SK-N-SH (cell line): Measurements from ENCODE around the gene TMEM51. TPM values are rescaled to one million over a fixed set of nuclear protein-coding genes. Genes with fewer than 3 reads are reported as not detected.

Experiments used
- CTCF ChIA-PET: fragments of 300-600, 350-600 bp; formaldehyde crosslinking; extraction: SDS; loops from one replicate; lab custom pipeline; 2021; lab: Yijun Ruan, JAX
- POLR2A ChIA-PET: fragments of 350-600 bp; sonication (Branson Sonifier 250); formaldehyde crosslinking; extraction: SDS; loops from one replicate; lab custom pipeline; 2020; ENCODE audit warnings: antibody characterized with exemption, inconsistent platforms; lab: Yijun Ruan, JAX
- DNase-seq: peaks from one replicate; pipeline ENCODE4 v3.0.0; 2012
- H2AFZ ChIP-seq: fragments of 200-600 bp; sonication (generic); 2 replicates; pipeline ENCODE4 v1.8.1; 2016; ENCODE audit warnings: antibody characterized with exemption, mild to moderate bottlenecking, low read depth
- H3F3A ChIP-seq: fragments of 200-600 bp; sonication (generic); replicated peaks from 2 replicates; pipeline ENCODE3; 2016; ENCODE audit warnings: antibody characterized with exemption, mild to moderate bottlenecking; ENCODE audit not compliant: insufficient read depth
- H3K27ac ChIP-seq, 2 experiments: fragments of 200-500 bp in 1 of 2; fragments of 200-600 bp in 1 of 2; sonication (Bioruptor generic) in 1 of 2; sonication (generic), shearing (Covaris generic) in 1 of 2; 2 replicates each; pipeline versions ENCODE4 v1.5.1 to v1.6.1; 2014 to 2016; ENCODE audit warnings: low read depth in 2 of 2, inconsistent platforms in 1 of 2, low read length in 1 of 2, mild to moderate bottlenecking in 1 of 2, mixed read lengths in 1 of 2
- H3K27me3 ChIP-seq: fragments of 200-600 bp; sonication (generic), shearing (Covaris generic); 2 replicates; pipeline ENCODE4 v1.6.1; 2016; ENCODE audit warnings: mixed run types; ENCODE audit not compliant: insufficient read depth
- H3K36me3 ChIP-seq, 2 experiments: fragments of 200-500 bp in 1 of 2; fragments of 200-600 bp in 1 of 2; sonication (Bioruptor generic) in 1 of 2; sonication (generic) in 1 of 2; replicated peaks in 1 of 2; 2 replicates each; pipeline versions ENCODE3 to v1.5.1; 2014 to 2016; ENCODE audit warnings: low read length in 1 of 2, mild to moderate bottlenecking in 1 of 2; ENCODE audit not compliant: insufficient read depth in 2 of 2, control insufficient read depth in 1 of 2
- H3K4me1 ChIP-seq, 2 experiments: fragments of 200-500 bp in 1 of 2; fragments of 200-600 bp in 1 of 2; sonication (Bioruptor generic) in 1 of 2; sonication (generic), shearing (Covaris generic) in 1 of 2; 2 replicates each; pipeline versions ENCODE4 v1.5.1 to v1.6.1; 2014 to 2016; ENCODE audit warnings: low read depth in 1 of 2, low read length in 1 of 2, mixed run types in 1 of 2; ENCODE audit not compliant: insufficient read depth in 2 of 2, control insufficient read depth in 1 of 2
- H3K4me2 ChIP-seq: fragments of 200-600 bp; sonication (generic), shearing (Covaris generic); 2 replicates; pipeline ENCODE4 v1.6.1; 2017; ENCODE audit warnings: mixed run types
- H3K4me3 ChIP-seq, 2 experiments: fragments of 200-500 bp in 1 of 2; fragments of 200-600 bp in 1 of 2; sonication (Bioruptor generic) in 1 of 2; sonication (generic), shearing (Covaris generic) in 1 of 2; 2 replicates each; pipeline versions ENCODE4 v1.5.1 to v1.8.1; 2014 to 2016; ENCODE audit warnings: low read depth in 2 of 2, inconsistent platforms in 1 of 2, low read length in 1 of 2, mild to moderate bottlenecking in 1 of 2, mixed read lengths in 1 of 2, moderate library complexity in 1 of 2
- H3K79me2 ChIP-seq: fragments of 200-600 bp; sonication (generic); 2 replicates; pipeline ENCODE4 v1.8.1; 2017; ENCODE audit warnings: mild to moderate bottlenecking; ENCODE audit not compliant: insufficient read depth
- H3K9ac ChIP-seq: fragments of 200-600 bp; sonication (generic); 2 replicates; pipeline ENCODE4 v1.6.1; 2017; ENCODE audit warnings: mixed run types
- H3K9me2 ChIP-seq: fragments of 200-600 bp; sonication (generic); 2 replicates; pipeline ENCODE4 v1.6.1; 2017; ENCODE audit warnings: mixed run types
- H3K9me3 ChIP-seq: fragments of 200-600 bp; sonication (generic); 2 replicates; pipeline ENCODE4 v1.6.1; 2017; ENCODE audit warnings: mixed run types, mild to moderate bottlenecking, moderate library complexity
- H4K20me1 ChIP-seq: fragments of 200-600 bp; sonication (generic); 2 replicates; pipeline ENCODE4 v1.6.1; 2017; ENCODE audit warnings: mild to moderate bottlenecking, mixed run types; ENCODE audit not compliant: insufficient read depth
- CTCF ChIP-seq: fragments of 200-600 bp; sonication (generic); IDR thresholded peaks from 2 replicates; pipeline ENCODE4 v1.6.1; 2017; ENCODE audit warnings: antibody characterized with exemption, mild to moderate bottlenecking, moderate library complexity
- ELF1 ChIP-seq: IDR thresholded peaks from 2 replicates; pipeline ENCODE4 v1.4.0; 2012
- EP300 ChIP-seq, 2 experiments: IDR thresholded peaks; 2 replicates each; pipeline versions ENCODE4 v1.4.0 to v1.6.1; 2012; ENCODE audit warnings: borderline replicate concordance in 1 of 2, low read depth in 1 of 2, low read length in 1 of 2
- GATA2 ChIP-seq: sonication (generic); formaldehyde crosslinking; IDR thresholded peaks from 2 replicates; pipeline ENCODE4 v1.5.0; 2020; ENCODE audit warnings: mild to moderate bottlenecking, missing genetic modification reagents
- IRF3 ChIP-seq: fragments of 150-350 bp; IDR thresholded peaks from 2 replicates; pipeline ENCODE4 v1.6.1; 2016; ENCODE audit warnings: mild to moderate bottlenecking, low read depth, low read length
- MEF2A ChIP-seq: IDR thresholded peaks from 2 replicates; pipeline ENCODE4 v1.4.0; 2012; ENCODE audit warnings: low read depth, borderline replicate concordance
- POLR2AphosphoS5 ChIP-seq: IDR thresholded peaks from 2 replicates; pipeline ENCODE4 v1.6.1; 2012; ENCODE audit warnings: low read depth, low read length
- RCOR1 ChIP-seq: fragments of 150-350 bp; IDR thresholded peaks from 2 replicates; pipeline ENCODE4 v1.6.1; 2017; ENCODE audit warnings: antibody characterized with exemption, low read length
- RXRA ChIP-seq: IDR thresholded peaks from 2 replicates; pipeline ENCODE4 v1.4.0; 2012; ENCODE audit warnings: low read depth, mild to moderate bottlenecking, borderline replicate concordance
- SIN3A ChIP-seq: IDR thresholded peaks from 2 replicates; pipeline ENCODE4 v1.6.1; 2012; ENCODE audit warnings: low read depth, mild to moderate bottlenecking, low read length, moderate library complexity, borderline replicate concordance
- SMC3 ChIP-seq: IDR thresholded peaks from 2 replicates; pipeline ENCODE4 v1.6.1; 2012; ENCODE audit warnings: low read depth, low read length, improper control_type of control experiment
- TCF12 ChIP-seq: IDR thresholded peaks from 2 replicates; pipeline ENCODE4 v1.4.0; 2012
- USF1 ChIP-seq: IDR thresholded peaks from 2 replicates; pipeline ENCODE4 v1.4.0; 2012; ENCODE audit warnings: low read depth, borderline replicate concordance
- YY1 ChIP-seq: IDR thresholded peaks from 2 replicates; pipeline ENCODE4 v1.4.0; 2012; ENCODE audit warnings: low read depth, mild to moderate bottlenecking
- WGBS: methylation state at CpG from one replicate; pipeline ENCODE4 v1.1.6; 2017; ENCODE audit warnings: low lambda C conversion rate; 5-methylcytosine and 5-hydroxymethylcytosine counted together
- polyA plus RNA-seq, 3 experiments: library from polyadenylated mRNA; depleted of rRNA; stranded (reverse); fragments of >200 nt; gene quantifications; 2 replicates each; pipeline ENCODE4 v1.2.3, GENCODE V29; 2012
- TF ChIP-seq, protein P1 (sequence below): IDR thresholded peaks from 2 replicates; pipeline ENCODE4; 2012
- TF ChIP-seq, protein P2 (sequence below): fragments of 150-350 bp; IDR thresholded peaks from 2 replicates; pipeline ENCODE4 v1.6.1; 2017; ENCODE audit warnings: antibody characterized with exemption, low read length, low read depth, borderline replicate concordance

Gene TMEM51
- polyA plus RNA-seq, 1 of the 3 experiments (the other 2 are of a cell fraction), result 25.6 TPM

DNA sequence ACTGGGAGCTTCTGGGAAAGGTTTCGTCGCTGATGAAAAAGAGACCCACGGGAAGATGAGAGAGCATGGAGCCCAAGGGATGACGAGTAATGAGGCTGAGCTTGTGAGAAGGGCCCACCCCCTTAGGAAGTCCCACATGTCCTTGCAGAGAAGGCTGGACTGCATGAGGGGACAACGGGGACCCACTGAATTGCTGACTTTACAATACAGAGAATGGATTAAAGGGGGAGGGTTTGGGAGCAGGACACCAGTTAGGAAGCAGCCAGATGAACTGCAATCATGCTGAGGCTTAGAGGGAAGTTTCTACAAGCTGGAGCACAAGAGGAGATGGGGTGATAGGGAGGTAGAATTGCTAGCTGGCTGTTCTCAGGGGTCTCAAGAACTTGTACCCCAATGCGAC, 5.5 kb upstream of the TMEM51 start (continued):
- TF ChIP-seq SIN3A (no peak), ELF1 (no peak)

DNA sequence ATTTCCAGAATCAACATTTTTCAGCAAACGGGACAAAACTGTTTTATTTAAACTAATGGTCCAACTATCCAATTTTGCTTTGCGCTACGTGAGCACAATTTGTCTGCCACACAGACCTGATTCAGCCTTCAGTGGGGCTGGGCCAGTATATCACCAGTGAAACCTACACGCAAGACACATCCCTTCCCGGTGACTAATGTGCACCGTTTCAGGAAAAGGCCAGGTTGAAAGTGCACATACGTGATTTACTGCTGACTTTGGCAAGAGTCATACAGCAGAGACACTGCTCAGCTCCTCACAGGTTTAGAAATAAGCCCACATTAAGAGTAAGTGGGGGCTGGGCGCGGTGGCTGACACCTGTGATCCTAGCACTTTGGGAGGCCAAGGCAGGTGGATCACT, 5.1 kb upstream of the TMEM51 start:
- H3K9me3 ChIP-seq, result no peaks in the 10 kb centered on the region
- H2AFZ ChIP-seq, result no peak overlapping the region
- no peak overlapping the region for H3K4me2 ChIP-seq
- no peak for DNase-seq
- no peak overlapping the region; a peak in 1 of 4 replicates for H3K27ac ChIP-seq
- H3K4me3 ChIP-seq, result no peak overlapping the region
- TF ChIP-seq, protein P1, sequence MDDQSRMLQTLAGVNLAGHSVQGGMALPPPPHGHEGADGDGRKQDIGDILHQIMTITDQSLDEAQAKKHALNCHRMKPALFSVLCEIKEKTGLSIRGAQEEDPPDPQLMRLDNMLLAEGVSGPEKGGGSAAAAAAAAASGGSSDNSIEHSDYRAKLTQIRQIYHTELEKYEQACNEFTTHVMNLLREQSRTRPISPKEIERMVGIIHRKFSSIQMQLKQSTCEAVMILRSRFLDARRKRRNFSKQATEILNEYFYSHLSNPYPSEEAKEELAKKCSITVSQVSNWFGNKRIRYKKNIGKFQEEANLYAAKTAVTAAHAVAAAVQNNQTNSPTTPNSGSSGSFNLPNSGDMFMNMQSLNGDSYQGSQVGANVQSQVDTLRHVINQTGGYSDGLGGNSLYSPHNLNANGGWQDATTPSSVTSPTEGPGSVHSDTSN, result no peak
- TF ChIP-seq IRF3 (no peak), GATA2 (CRISPR knock-in tag) (no peak), RCOR1 (no peak), USF1 (no peak), POLR2AphosphoS5 (no peak), MEF2A (no peak)
- no peaks in the 10 kb centered on the region for H3K9me2 ChIP-seq
- H4K20me1 ChIP-seq, result no peaks in the 10 kb centered on the region
- no peaks in the 10 kb centered on the region for H3K27me3 ChIP-seq
- H3K36me3 ChIP-seq, result no peaks in the 10 kb centered on the region
- H3K79me2 ChIP-seq, result no peaks in the 10 kb centered on the region
- H3K4me1 ChIP-seq, result peaks cover 0 to 53% of the 10 kb centered on the region in 2 experiments; a peak in 2 of 4 replicates
- ChIA-PET POLR2A (no interaction called here), CTCF (interaction anchor here (0.7 to 7.2 kb wide), 4 partner anchors 8 to 157 kb away, joined by 3 to 88 read pairs (median 7); no protein-coding TSS in a partner anchor)
- WGBS, result 84% methylated on average over 9 of the region's 9 CpGs
- H3F3A ChIP-seq, result peaks cover 5% of the 10 kb centered on the region
- no peak overlapping the region for H3K9ac ChIP-seq

DNA sequence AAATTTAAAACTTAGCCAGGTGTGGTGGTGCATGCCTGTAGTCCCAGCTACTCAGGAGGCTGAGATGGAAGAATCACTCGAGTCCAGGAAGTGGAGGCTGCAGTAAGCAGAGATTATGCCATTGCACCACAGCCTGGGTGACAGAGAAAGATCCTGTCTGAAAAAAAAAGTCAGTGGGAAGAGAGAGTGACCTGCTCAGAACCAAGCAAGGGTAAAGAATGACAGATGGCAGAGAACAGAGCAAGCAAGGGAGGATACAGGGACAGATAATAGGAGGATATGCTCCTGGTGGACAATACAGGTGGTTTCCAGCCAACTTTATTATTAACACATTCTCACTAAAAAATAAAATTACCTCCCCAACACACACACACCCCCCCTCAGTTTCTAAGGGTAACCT, 4.6 kb upstream of the TMEM51 start:
- DNase-seq, result no peak
- ChIA-PET CTCF (interaction anchor here (3.1 to 7.2 kb wide), 2 partner anchors 21 to 124 kb away, joined by 10 to 88 read pairs; no protein-coding TSS in a partner anchor), POLR2A (no interaction called here)
- WGBS, result 0% methylated on average over 1 of the region's 1 CpG
- Histone ChIP-seq H3K36me3 (no peaks in the 10 kb centered on the region), H4K20me1 (no peaks in the 10 kb centered on the region), H3K79me2 (no peaks in the 10 kb centered on the region), H3K27me3 (no peaks in the 10 kb centered on the region), H2AFZ (no peak overlapping the region), H3K9ac (no peak overlapping the region), H3K4me1 (peaks cover 0 to 53% of the 10 kb centered on the region in 2 experiments; a peak in 2 of 4 replicates), H3F3A (peaks cover 5% of the 10 kb centered on the region), H3K9me2 (no peaks in the 10 kb centered on the region), H3K4me2 (no peak overlapping the region), H3K9me3 (no peaks in the 10 kb centered on the region), H3K27ac (no peak overlapping the region; a peak in 1 of 4 replicates), H3K4me3 (no peak overlapping the region)
- TF ChIP-seq CTCF, result no peak
- TF ChIP-seq ELF1, result no peak
- TF ChIP-seq SMC3, result no peak
- TF ChIP-seq TCF12, result no peak
- no peak for TF ChIP-seq EP300 (IDR thresholded peaks at IDR 0.05; ENCODE audit: borderline replicate concordance in 1 of 2, low read depth in 1 of 2, low read length in 1 of 2)
- TF ChIP-seq YY1, result no peak
- TF ChIP-seq, protein P2, sequence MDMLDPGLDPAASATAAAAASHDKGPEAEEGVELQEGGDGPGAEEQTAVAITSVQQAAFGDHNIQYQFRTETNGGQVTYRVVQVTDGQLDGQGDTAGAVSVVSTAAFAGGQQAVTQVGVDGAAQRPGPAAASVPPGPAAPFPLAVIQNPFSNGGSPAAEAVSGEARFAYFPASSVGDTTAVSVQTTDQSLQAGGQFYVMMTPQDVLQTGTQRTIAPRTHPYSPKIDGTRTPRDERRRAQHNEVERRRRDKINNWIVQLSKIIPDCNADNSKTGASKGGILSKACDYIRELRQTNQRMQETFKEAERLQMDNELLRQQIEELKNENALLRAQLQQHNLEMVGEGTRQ, result no peak
- TF ChIP-seq RXRA, result no peak
- TF ChIP-seq, protein P1, result no peak
- no peak for TF ChIP-seq USF1
